Loucy (cell line): ENCODE measurements around the gene PIP5K1C.

ENCODE experiments used
- H2AFZ ChIP-seq: fragments of 200-600 bp; sonication (generic); 2 replicates; pipeline ENCODE4 v1.6.0; 2016; ENCODE audit warnings: antibody characterized with exemption, mild to moderate bottlenecking, low read length, moderate library complexity
- H3F3A ChIP-seq: fragments of 200-600 bp; 2 replicates; pipeline ENCODE4 v1.6.0; 2016; ENCODE audit warnings: antibody characterized with exemption, low read depth, mild to moderate bottlenecking
- H3K27me3 ChIP-seq: fragments of 200-600 bp; sonication (generic); 2 replicates; pipeline ENCODE4 v1.6.1; 2014; ENCODE audit warnings: low read length, mild to moderate bottlenecking; ENCODE audit not compliant: insufficient read depth, poor library complexity, severe bottlenecking
- H3K36me3 ChIP-seq: fragments of 200-600 bp; sonication (generic); 2 replicates; pipeline ENCODE4 v1.6.1; 2016; ENCODE audit warnings: low read length; ENCODE audit not compliant: insufficient read depth
- H3K4me1 ChIP-seq: fragments of 200-600 bp; sonication (generic); 2 replicates; pipeline ENCODE4 v1.5.1; 2014; ENCODE audit warnings: low read length, mild to moderate bottlenecking; ENCODE audit not compliant: insufficient read depth, poor library complexity, severe bottlenecking
- H3K4me2 ChIP-seq: fragments of 200-600 bp; sonication (generic); 2 replicates; pipeline ENCODE4 v1.6.0; 2014; ENCODE audit warnings: antibody characterized with exemption, low read length, low read depth, mild to moderate bottlenecking; ENCODE audit not compliant: poor library complexity, severe bottlenecking
- H3K4me3 ChIP-seq: fragments of 200-600 bp; sonication (generic); 2 replicates; pipeline ENCODE4 v1.5.1; 2014; ENCODE audit warnings: low read length, mild to moderate bottlenecking, mixed read lengths; ENCODE audit not compliant: poor library complexity, severe bottlenecking
- H3K79me2 ChIP-seq: fragments of 200-600 bp; sonication (generic); 2 replicates; pipeline ENCODE4 v1.6.1; 2014; ENCODE audit warnings: low read length; ENCODE audit not compliant: insufficient read depth
- H3K9ac ChIP-seq: fragments of 200-600 bp; sonication (generic); 2 replicates; pipeline ENCODE4 v1.6.0; 2014; ENCODE audit warnings: mild to moderate bottlenecking, low read depth, low read length, moderate library complexity; ENCODE audit not compliant: poor library complexity, severe bottlenecking
- H3K9me2 ChIP-seq: fragments of 200-600 bp; sonication (generic); replicated peaks from 2 replicates; pipeline ENCODE4 v1.6.1; 2016; ENCODE audit warnings: low read depth, low read length, mixed read lengths
- H3K9me3 ChIP-seq: fragments of 200-600 bp; sonication (generic); 2 replicates; pipeline ENCODE4 v1.6.1; 2014; ENCODE audit warnings: mild to moderate bottlenecking, antibody characterized with exemption, low read length, low read depth; ENCODE audit not compliant: insufficient read depth
- H4K20me1 ChIP-seq: fragments of 200-600 bp; sonication (generic); 2 replicates; pipeline ENCODE4 v1.6.0; 2014; ENCODE audit warnings: antibody characterized with exemption, low read length, mild to moderate bottlenecking; ENCODE audit not compliant: insufficient read depth, poor library complexity, severe bottlenecking
- CTCF ChIP-seq: fragments of 200-600 bp; sonication (generic); conservative IDR thresholded peaks from 2 replicates; pipeline ENCODE4 v1.5.1; 2014; ENCODE audit warnings: mild to moderate bottlenecking, antibody characterized with exemption, low read length
- EZH2phosphoT487 ChIP-seq: fragments of 200-600 bp; IDR thresholded peaks from 2 replicates; pipeline ENCODE4 v1.6.1; 2018; ENCODE audit warnings: antibody characterized with exemption, mild to moderate bottlenecking, moderate library complexity, borderline replicate concordance

Gene PIP5K1C

GRCh38 chr19:3720349-3720917 is 20.2 kb upstream of the PIP5K1C start:
- Histone ChIP-seq H4K20me1 (no peaks in the 10 kb centered on the region), H3K9me3 (no peaks in the 10 kb centered on the region), H3K9ac (no peak overlapping the region), H2AFZ (no peak overlapping the region), H3K4me2 (no peak overlapping the region), H3K36me3 (no peaks in the 10 kb centered on the region), H3K9me2 (no peaks in the 10 kb centered on the region), H3F3A (no peaks in the 10 kb centered on the region), H3K79me2 (no peaks in the 10 kb centered on the region), H3K27me3 (no peaks in the 10 kb centered on the region), H3K4me3 (no peak overlapping the region), H3K4me1 (peaks cover 9% of the 10 kb centered on the region)
- TF ChIP-seq CTCF (no peak), EZH2phosphoT487 (no peak)

- Histone ChIP-seq H3K36me3 (no peaks in the 10 kb centered on the region), H3K9me2 (no peaks in the 10 kb centered on the region), H3K9me3 (no peaks in the 10 kb centered on the region), H3K4me2 (no peak overlapping the region), H3K9ac (no peak overlapping the region), H3K79me2 (no peaks in the 10 kb centered on the region), H3K4me1 (peaks cover 9% of the 10 kb centered on the region), H3K4me3 (no peak overlapping the region), H2AFZ (no peak overlapping the region), H4K20me1 (no peaks in the 10 kb centered on the region), H3K27me3 (no peaks in the 10 kb centered on the region), H3F3A (no peaks in the 10 kb centered on the region)
- no peak for TF ChIP-seq CTCF
- TF ChIP-seq EZH2phosphoT487 = no peak
These were observed 19.6 kb upstream of the PIP5K1C start for GRCh38 chr19:3719868-3720267.

GRCh38 chr19:3716147-3716668 is 15.9 kb upstream of the PIP5K1C start:
- Histone ChIP-seq H3K27me3 (no peaks in the 10 kb centered on the region), H3K4me1 (no peaks in the 10 kb centered on the region), H3K9ac (no peak overlapping the region), H3K4me2 (no peak overlapping the region), H3K9me3 (no peaks in the 10 kb centered on the region), H3K36me3 (no peaks in the 10 kb centered on the region), H2AFZ (no peak overlapping the region), H3F3A (no peaks in the 10 kb centered on the region), H3K4me3 (no peak overlapping the region), H4K20me1 (no peaks in the 10 kb centered on the region), H3K9me2 (no peaks in the 10 kb centered on the region), H3K79me2 (no peaks in the 10 kb centered on the region)
- TF ChIP-seq CTCF = no peak
- TF ChIP-seq EZH2phosphoT487 = no peak
